Measurements from ENCODE around the gene NEURL1. TPM values are rescaled to one million over a fixed set of nuclear protein-coding genes. Genes with fewer than 3 reads are reported as not detected.
"Not testable (repeated sequence)": the region's sequence is repeated elsewhere in the genome, so short reads cannot be mapped to it uniquely, and the experiment has no call there.

Gene NEURL1
- total and polyA plus RNA-seq, 5 donors = 0.11 to 0.20 (median 0.16) TPM

GRCh38 chr10:103497161-103497915 lies 3.8 kb downstream of the NEURL1 start:
- peaks cover 2% of the 10 kb centered on the region for H3K27me3 ChIP-seq (ENCODE audit: control insufficient read depth, insufficient read depth)
- no peak for ATAC-seq
- H3K4me1 ChIP-seq (ENCODE audit: control insufficient read depth, insufficient read depth, low read length) = no peaks in the 10 kb centered on the region
- WGBS = 76% methylated on average over 8 of the region's 8 CpGs
- H3K9me3 ChIP-seq (ENCODE audit: control insufficient read depth, low read length) = no peaks in the 10 kb centered on the region
- H3K4me3 ChIP-seq (ENCODE audit: low read length) = no peak overlapping the region
- intact Hi-C loops (cut with DNase I) = no loop called here
- no peak for DNase-seq
- H3K27ac ChIP-seq (ENCODE audit: low read length) = no peak overlapping the region

- DNase-seq (no peak), ATAC-seq (no peak)
- Histone ChIP-seq H3K27ac (ENCODE audit: low read length) (no peak overlapping the region), H3K4me3 (ENCODE audit: low read length) (no peak overlapping the region), H3K27me3 (ENCODE audit: control insufficient read depth, insufficient read depth) (peaks cover 2% of the 10 kb centered on the region), H3K9me3 (ENCODE audit: control insufficient read depth, low read length) (no peaks in the 10 kb centered on the region), H3K4me1 (ENCODE audit: control insufficient read depth, insufficient read depth, low read length) (no peaks in the 10 kb centered on the region)
- 85% methylated on average over 5 of the region's 5 CpGs for WGBS
- intact Hi-C loops (cut with DNase I) = no loop called here
Observed at GRCh38 chr10:103498936-103499638, 5.6 kb downstream of the NEURL1 start.

GRCh38 chr10:103499881-103500280 lies 6.4 kb downstream of the NEURL1 start:
- 57% methylated on average over 7 of the region's 7 CpGs for WGBS
- no peak overlapping the region for H3K4me3 ChIP-seq (ENCODE audit: low read length)
- intact Hi-C loops (cut with DNase I) = no loop called here
- no peaks in the 10 kb centered on the region for H3K9me3 ChIP-seq (ENCODE audit: control insufficient read depth, low read length)
- no peak for DNase-seq
- ATAC-seq = no peak
- no peaks in the 10 kb centered on the region for H3K4me1 ChIP-seq (ENCODE audit: control insufficient read depth, insufficient read depth, low read length)
- no peak overlapping the region for H3K27ac ChIP-seq (ENCODE audit: low read length)
- peaks cover 2% of the 10 kb centered on the region for H3K27me3 ChIP-seq (ENCODE audit: control insufficient read depth, insufficient read depth)

GRCh38 chr10:103500481-103500880 lies 7.0 kb downstream of the NEURL1 start:
- 71% methylated on average over 6 of the region's 6 CpGs for WGBS
- Histone ChIP-seq H3K4me3 (ENCODE audit: low read length) (no peak overlapping the region), H3K27me3 (ENCODE audit: control insufficient read depth, insufficient read depth) (peaks cover 2% of the 10 kb centered on the region)

GRCh38 chr10:103501186-103501585 lies 7.7 kb downstream of the NEURL1 start:
- DNase-seq = no peak
- ATAC-seq = no peak
- no peak overlapping the region for H3K4me3 ChIP-seq (ENCODE audit: low read length)
- no peak overlapping the region for H3K27ac ChIP-seq (ENCODE audit: low read length)
- H3K4me1 ChIP-seq (ENCODE audit: control insufficient read depth, insufficient read depth, low read length) = no peaks in the 10 kb centered on the region
- WGBS = 94% methylated on average over 3 of the region's 3 CpGs
- peaks cover 2% of the 10 kb centered on the region for H3K27me3 ChIP-seq (ENCODE audit: control insufficient read depth, insufficient read depth)
- no peaks in the 10 kb centered on the region for H3K9me3 ChIP-seq (ENCODE audit: control insufficient read depth, low read length)
- intact Hi-C loops (cut with DNase I) = no loop called here

More at GRCh38 chr10:103500481-103500880, 7.0 kb downstream of the NEURL1 start:
- Histone ChIP-seq H3K9me3 (ENCODE audit: control insufficient read depth, low read length) (no peaks in the 10 kb centered on the region), H3K27ac (ENCODE audit: low read length) (no peak overlapping the region), H3K4me1 (ENCODE audit: control insufficient read depth, insufficient read depth, low read length) (no peaks in the 10 kb centered on the region)
- ATAC-seq = no peak
- intact Hi-C loops (cut with DNase I) = no loop called here
- no peak for DNase-seq

- intact Hi-C loops (cut with DNase I) = no loop called here
- WGBS = 65% methylated on average over 13 of the region's 13 CpGs
Observed at GRCh38 chr10:103502849-103503660, 9.6 kb downstream of the NEURL1 start.

GRCh38 chr10:103503777-103504176 lies 10.3 kb downstream of the NEURL1 start:
- intact Hi-C loops (cut with DNase I); H3K9me3 ChIP-seq (ENCODE audit: control insufficient read depth, low read length); H3K4me1 ChIP-seq (ENCODE audit: control insufficient read depth, insufficient read depth, low read length); H3K27me3 ChIP-seq (ENCODE audit: control insufficient read depth, insufficient read depth); H3K4me3 ChIP-seq (ENCODE audit: low read length); ATAC-seq; H3K27ac ChIP-seq (ENCODE audit: low read length); DNase-seq: not testable (repeated sequence)
- 96% methylated on average over 6 of the region's 6 CpGs for WGBS

More at GRCh38 chr10:103502849-103503660, 9.6 kb downstream of the NEURL1 start:
- Histone ChIP-seq H3K9me3 (ENCODE audit: control insufficient read depth, low read length) (no peaks in the 10 kb centered on the region), H3K4me3 (ENCODE audit: low read length) (no peak overlapping the region), H3K27ac (ENCODE audit: low read length) (no peak overlapping the region), H3K27me3 (ENCODE audit: control insufficient read depth, insufficient read depth) (peaks cover 2% of the 10 kb centered on the region), H3K4me1 (ENCODE audit: control insufficient read depth, insufficient read depth, low read length) (no peaks in the 10 kb centered on the region)
- ATAC-seq (no peak), DNase-seq (no peak)

GRCh38 chr10:103504181-103504783 lies 10.8 kb downstream of the NEURL1 start:
- WGBS = 44% methylated on average over 10 of the region's 10 CpGs
- intact Hi-C loops (cut with DNase I) = no loop called here
- no peaks in the 10 kb centered on the region for H3K9me3 ChIP-seq (ENCODE audit: control insufficient read depth, low read length)
- peaks cover 2% of the 10 kb centered on the region for H3K27me3 ChIP-seq (ENCODE audit: control insufficient read depth, insufficient read depth)
- no peak overlapping the region for H3K27ac ChIP-seq (ENCODE audit: low read length)
- no peak overlapping the region for H3K4me3 ChIP-seq (ENCODE audit: low read length)
- H3K4me1 ChIP-seq (ENCODE audit: control insufficient read depth, insufficient read depth, low read length) = no peaks in the 10 kb centered on the region
- peak; percentile 37 to 68 for ATAC-seq
- DNase-seq = no peak

GRCh38 chr10:103506061-103506460 lies 12.6 kb downstream of the NEURL1 start:
- H3K9me3 ChIP-seq (ENCODE audit: control insufficient read depth, low read length) = no peaks in the 10 kb centered on the region
- WGBS = 92% methylated on average over 4 of the region's 4 CpGs
- ATAC-seq = no peak
- H3K4me1 ChIP-seq (ENCODE audit: control insufficient read depth, insufficient read depth, low read length) = no peaks in the 10 kb centered on the region
- no peak overlapping the region for H3K27ac ChIP-seq (ENCODE audit: low read length)
- intact Hi-C loops (cut with DNase I) = no loop called here
- no peaks in the 10 kb centered on the region for H3K27me3 ChIP-seq (ENCODE audit: control insufficient read depth, insufficient read depth)
- no peak for DNase-seq
- H3K4me3 ChIP-seq (ENCODE audit: low read length) = no peak overlapping the region

GRCh38 chr10:103507235-103508191 lies 14.0 kb downstream of the NEURL1 start:
- WGBS = 76% methylated on average over 10 of the region's 10 CpGs
- intact Hi-C loops (cut with DNase I) = no loop called here
- no peaks in the 10 kb centered on the region for H3K9me3 ChIP-seq (ENCODE audit: control insufficient read depth, low read length)
- no peak overlapping the region for H3K4me3 ChIP-seq (ENCODE audit: low read length)
- no peaks in the 10 kb centered on the region for H3K27me3 ChIP-seq (ENCODE audit: control insufficient read depth, insufficient read depth)
- DNase-seq (no peak), ATAC-seq (no peak)
- H3K27ac ChIP-seq (ENCODE audit: low read length) = no peak overlapping the region
- H3K4me1 ChIP-seq (ENCODE audit: control insufficient read depth, insufficient read depth, low read length) = no peaks in the 10 kb centered on the region
